H1 (cell line): ENCODE results near the gene LBX1. TPM values are rescaled to one million over a fixed set of nuclear protein-coding genes. Genes with fewer than 3 reads are reported as not detected.

Experiments used
- CTCF ChIA-PET: fragments of 300-600 bp; sonication (Branson Sonifier 250); formaldehyde crosslinking; loops from one replicate; lab custom pipeline; 2021; ENCODE audit not compliant: partially characterized antibody; lab: Charles Lee
- POLR2A ChIA-PET: fragments of 300-600 bp; sonication (Branson Sonifier 250); formaldehyde crosslinking; loops from one replicate; lab custom pipeline; 2021; ENCODE audit warnings: inconsistent platforms; ENCODE audit not compliant: partially characterized antibody; lab: Charles Lee
- DNase-seq, 2 experiments: peaks; one replicate each; pipeline versions ENCODE4 v3.0.0 to v3.0.0-alpha.2; 2010 to 2022; ENCODE audit warnings: low spot score in 2 of 2, low read depth in 1 of 2, mixed read lengths in 1 of 2
- FAIRE-seq: peaks from 2 replicates; lab custom pipeline; 2011; peaks lifted over from hg19 to GRCh38; lab: Jason Lieb, UNC
- H2AFZ ChIP-seq: 2 replicates; pipeline ENCODE4 v1.8.1; 2012; ENCODE audit warnings: low read length, inconsistent platforms
- H2AK5ac ChIP-seq: 2 replicates; pipeline ENCODE4 v1.6.1; 2013; ENCODE audit warnings: low read depth, low read length
- H2BK120ac ChIP-seq: replicated peaks from 2 replicates; pipeline ENCODE3; 2013; ENCODE audit warnings: low read depth, low read length, inconsistent platforms
- H2BK12ac ChIP-seq: 2 replicates; pipeline ENCODE4 v1.6.1; 2013; ENCODE audit warnings: low read depth, low read length
- H2BK15ac ChIP-seq: 2 replicates; pipeline ENCODE4 v1.6.1; 2013; ENCODE audit warnings: low read length
- H2BK20ac ChIP-seq: 2 replicates; pipeline ENCODE4 v1.6.1; 2013; ENCODE audit warnings: low read length
- H2BK5ac ChIP-seq: 2 replicates; pipeline ENCODE4 v1.6.1; 2013; ENCODE audit warnings: low read depth, low read length
- H3K14ac ChIP-seq: 2 replicates; pipeline ENCODE4 v1.6.1; 2013; ENCODE audit warnings: inconsistent platforms; ENCODE audit not compliant: insufficient read length
- H3K18ac ChIP-seq: 2 replicates; pipeline ENCODE4 v1.6.1; 2013; ENCODE audit warnings: low read length; ENCODE audit errors: extremely low read depth
- H3K23ac ChIP-seq: 2 replicates; pipeline ENCODE4 v1.6.1; 2013; ENCODE audit warnings: inconsistent platforms; ENCODE audit not compliant: insufficient read length
- H3K23me2 ChIP-seq: 2 replicates; pipeline ENCODE4 v1.6.1; 2013; ENCODE audit warnings: low read depth, low read length
- H3K27ac ChIP-seq: 2 replicates; pipeline ENCODE4 v1.6.1; 2011; ENCODE audit warnings: low read depth, low read length, inconsistent platforms
- H3K27me3 ChIP-seq, 4 experiments: replicated peaks in 1 of 4; 1 replicate in 1 of 4; 2 replicates in 3 of 4; pipeline versions ENCODE4 v1.6.1 to v1.8.1; 2011 to 2013; ENCODE audit warnings: low read length in 3 of 4, mild to moderate bottlenecking in 3 of 4, inconsistent platforms in 2 of 4, mixed read lengths in 2 of 4, moderate library complexity in 1 of 4; ENCODE audit not compliant: control insufficient read depth in 3 of 4, insufficient read depth in 3 of 4; ENCODE audit errors: extremely low read depth in 1 of 4
- H3K36me3 ChIP-seq, 4 experiments: 2 replicates each; pipeline versions ENCODE4 v1.6.1 to v1.8.1; 2011 to 2013; ENCODE audit warnings: mild to moderate bottlenecking in 4 of 4, low read length in 3 of 4, moderate library complexity in 2 of 4, control low read depth in 1 of 4, inconsistent platforms in 1 of 4; ENCODE audit not compliant: insufficient read depth in 4 of 4, control insufficient read depth in 2 of 4
- H3K4ac ChIP-seq: replicated peaks from 2 replicates; pipeline ENCODE3; 2013; ENCODE audit warnings: low read length, low read depth, mixed read lengths, inconsistent platforms; ENCODE audit not compliant: insufficient read length
- H3K4me1 ChIP-seq, 4 experiments: replicated peaks in 1 of 4; 1 replicate in 1 of 4; 2 replicates in 3 of 4; pipeline versions ENCODE4 v1.6.1 to v1.8.1; 2011 to 2013; ENCODE audit warnings: low read length in 3 of 4, inconsistent platforms in 2 of 4, mixed read lengths in 1 of 4; ENCODE audit not compliant: insufficient read depth in 4 of 4, control insufficient read depth in 3 of 4
- H3K4me2 ChIP-seq, 2 experiments: 2 replicates each; pipeline versions ENCODE4 v1.6.1 to v1.8.1; 2011 to 2013; ENCODE audit warnings: low read depth in 2 of 2, low read length in 2 of 2, control low read depth in 1 of 2, inconsistent platforms in 1 of 2, mild to moderate bottlenecking in 1 of 2; ENCODE audit not compliant: insufficient read depth in 1 of 2
- H3K4me3 ChIP-seq, 4 experiments: fragments of 200-600, 300-600 bp in 1 of 4; sonication (generic), shearing (Covaris generic), sonication (Bioruptor Twin) in 1 of 4; 2 replicates each; pipeline versions ENCODE4 v1.5.1 to v1.8.1; 2011 to 2016; ENCODE audit warnings: low read length in 4 of 4, low read depth in 3 of 4, control low read depth in 2 of 4, inconsistent platforms in 2 of 4, mild to moderate bottlenecking in 2 of 4, mixed read lengths in 1 of 4, moderate library complexity in 1 of 4; ENCODE audit not compliant: insufficient read depth in 2 of 4; ENCODE audit errors: extremely low read depth in 1 of 4
- H3K56ac ChIP-seq: replicated peaks from 2 replicates; pipeline ENCODE3; 2013; ENCODE audit warnings: low read depth, mild to moderate bottlenecking, mixed read lengths, low read length, inconsistent platforms; ENCODE audit not compliant: insufficient read length
- H3K79me1 ChIP-seq: 2 replicates; pipeline ENCODE4 v1.6.1; 2013; ENCODE audit warnings: low read depth, low read length, control low read depth
- H3K79me2 ChIP-seq, 2 experiments: 2 replicates each; pipeline versions ENCODE4 v1.6.1 to v1.8.1; 2012 to 2013; ENCODE audit warnings: low read length in 2 of 2, mild to moderate bottlenecking in 2 of 2, inconsistent platforms in 1 of 2; ENCODE audit not compliant: insufficient read depth in 2 of 2, control insufficient read depth in 1 of 2
- H3K9ac ChIP-seq, 4 experiments: replicated peaks in 1 of 4; 1 replicate in 1 of 4; 2 replicates in 3 of 4; pipeline versions ENCODE4 v1.6.1 to v1.8.1; 2011 to 2013; ENCODE audit warnings: low read depth in 3 of 4, low read length in 3 of 4, control low read depth in 2 of 4, mild to moderate bottlenecking in 2 of 4, moderate library complexity in 2 of 4, inconsistent platforms in 1 of 4; ENCODE audit errors: extremely low read depth in 1 of 4
- H3K9me3 ChIP-seq, 2 experiments: 2 replicates each; pipeline versions ENCODE4 v1.6.1 to v1.8.1; 2012 to 2013; ENCODE audit warnings: mild to moderate bottlenecking in 2 of 2, moderate library complexity in 2 of 2, control low read depth in 1 of 2, inconsistent platforms in 1 of 2, low read depth in 1 of 2, low read length in 1 of 2, mixed read lengths in 1 of 2; ENCODE audit not compliant: insufficient read depth in 2 of 2
- H4K20me1 ChIP-seq, 2 experiments: replicated peaks in 1 of 2; 2 replicates each; pipeline versions ENCODE3 to v1.8.1; 2011 to 2013; ENCODE audit warnings: inconsistent platforms in 2 of 2, low read length in 2 of 2, mild to moderate bottlenecking in 1 of 2; ENCODE audit not compliant: insufficient read depth in 2 of 2, control insufficient read depth in 1 of 2
- H4K5ac ChIP-seq: 2 replicates; pipeline ENCODE4 v1.6.1; 2013; ENCODE audit warnings: low read length, low read depth, mixed read lengths, inconsistent platforms; ENCODE audit not compliant: insufficient read length
- H4K8ac ChIP-seq: 2 replicates; pipeline ENCODE4 v1.8.0; 2013; ENCODE audit warnings: mild to moderate bottlenecking, moderate library complexity, low read length, inconsistent platforms; ENCODE audit not compliant: insufficient read depth; ENCODE audit errors: extremely low read depth
- H4K91ac ChIP-seq: replicated peaks from 2 replicates; pipeline ENCODE3; 2013; ENCODE audit warnings: low read length, mixed read lengths, inconsistent platforms; ENCODE audit not compliant: insufficient read length
- ATF3 ChIP-seq: IDR thresholded peaks from 2 replicates; pipeline ENCODE4 v1.6.1; 2011; ENCODE audit warnings: low read depth, mild to moderate bottlenecking, low read length; ENCODE audit not compliant: insufficient read depth
- SIN3A ChIP-seq, 2 experiments: IDR thresholded peaks in 1 of 2; conservative IDR thresholded peaks in 1 of 2; 2 replicates each; pipeline ENCODE4 v1.6.1; 2011 to 2012; ENCODE audit warnings: low read length in 2 of 2, improper control_type of control experiment in 1 of 2, low read depth in 1 of 2, mild to moderate bottlenecking in 1 of 2
- TEAD4 ChIP-seq: IDR thresholded peaks from 2 replicates; pipeline ENCODE4 v1.6.1; 2012; ENCODE audit warnings: low read depth, low read length, inconsistent platforms, mixed read lengths
- WGBS, 2 experiments: shearing (Covaris generic) in 1 of 2; methylation state at CpG; one replicate each; pipeline versions ENCODE4 v1.1.6 to v1.1.7; 2013 to 2015; ENCODE audit warnings: low lambda C conversion rate in 2 of 2, mixed read lengths in 2 of 2, inconsistent platforms in 1 of 2, low coverage in 1 of 2, missing lambda C conversion rate in 1 of 2; ENCODE audit not compliant: insufficient replicate concordance in 2 of 2, insufficient coverage in 1 of 2, insufficient read length in 1 of 2; ENCODE audit errors: extremely low coverage in 1 of 2, missing lambda C conversion rate in 1 of 2; 5-methylcytosine and 5-hydroxymethylcytosine counted together
- polyA plus RNA-seq, 7 experiments: library from polyadenylated mRNA; depleted of rRNA in 3 of 7; stranded (reverse) in 5 of 7; unstranded in 2 of 7; fragments of >200 nt in 5 of 7; fragments of 200-250 nt in 2 of 7; gene quantifications; 1 replicate in 5 of 7; 2 replicates in 1 of 7; 4 replicates in 1 of 7; pipeline versions ENCODE4 v1.2.1 to v1.2.3, GENCODE V29; 2011 to 2013; ENCODE audit warnings: missing spikeins in 2 of 7, mixed read lengths in 2 of 7
- total RNA-seq: library from RNA; stranded (reverse); fragmentation: NEBNext Ultra II Directional; extraction: Animal tissue kit (Norgen Biotek cat#: 25700); gene quantifications from 2 replicates; pipeline ENCODE4 v1.2.1, GENCODE V29; 2021

LBX1 gene
- total and polyA plus RNA-seq, 2 of the 8 experiments (the other 6 are each of a cell fraction or from before 2014, with no cell fraction given), result not detected

GRCh38 chr10:101260764-101261481 lies 31.7 kb upstream of the LBX1 start:
- Histone ChIP-seq H4K8ac (no peak overlapping the region), H2AK5ac (no peak overlapping the region), H3K79me2 (no peaks in the 10 kb centered on the region), H2BK20ac (no peak overlapping the region), H2BK120ac (peak overlapping the region; percentile 4), H2BK5ac (peak overlapping the region; percentile 2; the same call in 1 of the 2 replicates), H3K36me3 (no peaks in the 10 kb centered on the region), H4K91ac (peak overlapping the region; percentile 3), H2BK12ac (no peak overlapping the region), H3K9me3 (no peaks in the 10 kb centered on the region), H3K27me3 (peaks cover 0 to 4% (median under 1%) of the 10 kb centered on the region in 4 experiments; a peak in 4 of 7 replicates), H3K4me2 (peak overlapping the region; percentile 29 to 55)
- ChIA-PET CTCF (interaction anchor here (0.5 to 27.0 kb wide), 14 partner anchors 13 to 197 kb away, joined by 3 to 317 read pairs (median 4); no protein-coding TSS in a partner anchor), POLR2A (interaction anchor here (0.9 to 1.1 kb wide), 2 partner anchors 21 to 23 kb away, joined by 4 read pairs; no protein-coding TSS in a partner anchor)
- WGBS, 2 experiments, result 26% methylated on average over 20 of the region's 21 CpGs; no CpG with 5 or more reads in 1 of the 2 experiments
- FAIRE-seq, result no peak
- TF ChIP-seq SIN3A (conservative IDR thresholded peaks at IDR 0.05 in 1 of 2, IDR thresholded peaks at IDR 0.05 in 1 of 2; ENCODE audit: low read depth in 1 of 2, low read length in 2 of 2), result 0 out of 4 replicates have a peak, but pooled peaks of 1 of the 2 experiments have one; percentile 24
- TF ChIP-seq ATF3, result no peak
- 0 out of 2 replicates have a peak, but pooled peaks have one; percentile 13 for TF ChIP-seq TEAD4
- TF ChIP-seq, all 59 proteins: peak for 2
- Histone ChIP-seq H3K4me1 (peaks cover 2 to 21% (median 9%) of the 10 kb centered on the region in 4 experiments), H4K5ac (no peak overlapping the region), H3K4me3 (peak overlapping the region in 3 of 4 experiments; percentile 8 to 41 (median 27); a peak in 4 of 8 replicates), H4K20me1 (no peaks in the 10 kb centered on the region), H3K4ac (no peak overlapping the region), H3K56ac (no peak overlapping the region), H3K23ac (no peak overlapping the region), H3K18ac (peak overlapping the region; percentile 51; the same call in 1 of the 2 replicates), H3K27ac (no peak overlapping the region), H3K79me1 (no peaks in the 10 kb centered on the region), H2AFZ (no peak overlapping the region), H3K9ac (no peak overlapping the region), H2BK15ac (no peak overlapping the region), H3K23me2 (peaks cover 2% of the 10 kb centered on the region; the same call in 1 of the 2 replicates), H3K14ac (no peak overlapping the region)
- DNase-seq, result peak in 1 of 2 experiments; percentile 73
